ENCODE data around the gene XYLT1. TPM values are rescaled to one million over a fixed set of nuclear protein-coding genes. Genes with fewer than 3 reads are reported as not detected.

Gene XYLT1
- polyA plus RNA-seq, 1 donor (not counting 4 experiments of a cell fraction or from before 2014, with no cell fraction given) = 4.4 TPM

DNA sequence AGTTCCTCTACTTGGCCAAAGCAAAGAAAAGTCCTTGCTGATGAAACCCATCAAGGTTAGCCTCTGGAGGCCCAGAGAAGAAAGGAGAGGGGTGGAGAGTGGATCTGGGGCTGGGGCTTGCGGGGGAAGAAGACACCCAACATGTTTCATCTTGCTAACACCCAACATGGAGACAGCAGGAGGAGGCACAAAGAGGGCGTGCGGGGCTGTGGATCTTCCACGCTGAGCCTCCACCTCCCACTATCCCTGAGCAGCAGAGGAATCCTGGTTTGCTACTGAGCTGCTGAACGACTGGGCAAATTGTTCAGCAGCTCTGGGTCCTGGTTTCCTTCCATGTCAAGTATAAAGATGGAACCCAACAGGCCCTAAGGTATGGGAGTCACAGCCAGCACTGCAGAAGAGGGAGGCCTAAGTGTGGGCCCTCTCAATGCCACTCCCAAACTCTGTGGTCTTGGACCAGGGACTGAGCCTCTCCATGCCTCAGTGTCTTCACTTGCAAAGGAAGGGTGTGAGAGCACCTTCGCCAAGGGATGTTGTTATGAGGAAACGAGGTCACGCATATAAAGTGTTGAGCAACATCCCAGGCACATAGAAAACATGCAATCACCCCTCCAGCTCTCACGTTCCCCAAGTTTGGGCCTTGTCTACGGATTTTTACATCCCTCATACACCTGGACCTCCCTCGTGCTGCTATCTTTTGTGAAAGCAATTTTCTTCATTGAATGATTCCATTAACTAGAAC, 122.5 kb downstream of the XYLT1 start:
- Histone ChIP-seq H2AFZ (ENCODE audit: control insufficient read depth, low read length) (no peak overlapping the region), H3K4me2 (ENCODE audit: control insufficient read depth, extremely low read depth, insufficient read depth, low read depth, low read length) (no peak overlapping the region), H3K9ac (ENCODE audit: control insufficient read depth, extremely low read depth, insufficient read depth, low read length) (no peak overlapping the region), H3K9me3 (ENCODE audit: control insufficient read depth, low read depth, low read length) (no peaks in the 10 kb centered on the region), H3K79me2 (ENCODE audit: control insufficient read depth, insufficient read depth, low read length) (no peaks in the 10 kb centered on the region), H3K27ac (ENCODE audit: control insufficient read depth, insufficient read depth, low read length) (no peak overlapping the region), H3K9me1 (ENCODE audit: control insufficient read depth, extremely low read depth, insufficient read depth, low read length) (no peaks in the 10 kb centered on the region), H3K36me3 (ENCODE audit: control insufficient read depth in 2 of 2, extremely low read depth in 1 of 2, insufficient read depth in 2 of 2, low read length in 2 of 2) (no peaks in the 10 kb centered on the region), H3K4me3 (ENCODE audit: control insufficient read depth in 2 of 3, extremely low read depth in 1 of 3, insufficient read depth in 2 of 3, low read depth in 1 of 3, low read length in 3 of 3) (no peak overlapping the region), H4K20me1 (ENCODE audit: control insufficient read depth, extremely low read depth, insufficient read depth, low read length) (no peaks in the 10 kb centered on the region), H3K4me1 (ENCODE audit: control insufficient read depth, extremely low read depth, insufficient read depth, low read length) (no peaks in the 10 kb centered on the region), H3K27me3 (ENCODE audit: control insufficient read depth, extremely low read depth, insufficient read depth, low read length) (no peaks in the 10 kb centered on the region)
- TF ChIP-seq, protein P1, sequence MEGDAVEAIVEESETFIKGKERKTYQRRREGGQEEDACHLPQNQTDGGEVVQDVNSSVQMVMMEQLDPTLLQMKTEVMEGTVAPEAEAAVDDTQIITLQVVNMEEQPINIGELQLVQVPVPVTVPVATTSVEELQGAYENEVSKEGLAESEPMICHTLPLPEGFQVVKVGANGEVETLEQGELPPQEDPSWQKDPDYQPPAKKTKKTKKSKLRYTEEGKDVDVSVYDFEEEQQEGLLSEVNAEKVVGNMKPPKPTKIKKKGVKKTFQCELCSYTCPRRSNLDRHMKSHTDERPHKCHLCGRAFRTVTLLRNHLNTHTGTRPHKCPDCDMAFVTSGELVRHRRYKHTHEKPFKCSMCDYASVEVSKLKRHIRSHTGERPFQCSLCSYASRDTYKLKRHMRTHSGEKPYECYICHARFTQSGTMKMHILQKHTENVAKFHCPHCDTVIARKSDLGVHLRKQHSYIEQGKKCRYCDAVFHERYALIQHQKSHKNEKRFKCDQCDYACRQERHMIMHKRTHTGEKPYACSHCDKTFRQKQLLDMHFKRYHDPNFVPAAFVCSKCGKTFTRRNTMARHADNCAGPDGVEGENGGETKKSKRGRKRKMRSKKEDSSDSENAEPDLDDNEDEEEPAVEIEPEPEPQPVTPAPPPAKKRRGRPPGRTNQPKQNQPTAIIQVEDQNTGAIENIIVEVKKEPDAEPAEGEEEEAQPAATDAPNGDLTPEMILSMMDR (optimal IDR thresholded peaks at IDR 0.05 in 1 of 3, IDR thresholded peaks at IDR 0.05 in 1 of 3, conservative IDR thresholded peaks at IDR 0.05 in 1 of 3; ENCODE audit: extremely low read depth in 1 of 3, insufficient read depth in 2 of 3, low read length in 3 of 3) = no peak
- no peak for TF ChIP-seq EZH2 (IDR thresholded peaks at IDR 0.05; ENCODE audit: low read length)
- FAIRE-seq = no peak
- no peak for DNase-seq (ENCODE audit: low read depth, low spot score)
- dilution Hi-C loops (cut with MboI; ENCODE audit: extremely low pct_ligation_motif_present, low sequenced_read_pairs) = no loop called here

DNA sequence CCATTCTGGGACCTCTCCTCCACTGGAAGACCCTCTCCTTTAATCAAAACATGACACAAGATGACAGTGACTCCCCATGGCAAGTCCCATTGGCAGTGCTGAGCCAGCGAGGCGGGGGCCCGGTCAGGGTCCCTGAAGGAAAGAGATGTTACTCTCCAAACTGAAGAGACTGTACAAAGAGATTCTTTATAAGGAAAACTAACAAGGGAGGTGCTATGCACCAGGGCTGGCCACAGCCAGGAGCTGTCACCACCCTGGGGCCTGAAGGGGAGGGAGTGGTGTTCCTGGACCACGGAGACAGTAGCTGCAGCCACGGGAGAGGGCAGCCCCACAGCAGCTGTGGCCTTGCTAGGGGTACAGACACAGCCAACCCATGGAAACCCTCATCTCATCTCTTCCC, 123.1 kb downstream of the XYLT1 start:
- H3K79me2 ChIP-seq (ENCODE audit: control insufficient read depth, insufficient read depth, low read length) = no peaks in the 10 kb centered on the region
- no peaks in the 10 kb centered on the region for H3K4me1 ChIP-seq (ENCODE audit: control insufficient read depth, extremely low read depth, insufficient read depth, low read length)
- no peaks in the 10 kb centered on the region for H4K20me1 ChIP-seq (ENCODE audit: control insufficient read depth, extremely low read depth, insufficient read depth, low read length)
- no peak overlapping the region for H3K4me2 ChIP-seq (ENCODE audit: control insufficient read depth, extremely low read depth, insufficient read depth, low read depth, low read length)
- no peak overlapping the region for H3K9ac ChIP-seq (ENCODE audit: control insufficient read depth, extremely low read depth, insufficient read depth, low read length)
- no peak overlapping the region for H3K27ac ChIP-seq (ENCODE audit: control insufficient read depth, insufficient read depth, low read length)
- H3K36me3 ChIP-seq (ENCODE audit: control insufficient read depth in 2 of 2, extremely low read depth in 1 of 2, insufficient read depth in 2 of 2, low read length in 2 of 2) = no peaks in the 10 kb centered on the region
- DNase-seq (ENCODE audit: low read depth, low spot score) = no peak
- no peaks in the 10 kb centered on the region for H3K27me3 ChIP-seq (ENCODE audit: control insufficient read depth, extremely low read depth, insufficient read depth, low read length)
- no peaks in the 10 kb centered on the region for H3K9me1 ChIP-seq (ENCODE audit: control insufficient read depth, extremely low read depth, insufficient read depth, low read length)
- H3K9me3 ChIP-seq (ENCODE audit: control insufficient read depth, low read depth, low read length) = no peaks in the 10 kb centered on the region
- FAIRE-seq = no peak
- no peak overlapping the region for H2AFZ ChIP-seq (ENCODE audit: control insufficient read depth, low read length)
- dilution Hi-C loops (cut with MboI; ENCODE audit: extremely low pct_ligation_motif_present, low sequenced_read_pairs) = no loop called here
- TF ChIP-seq, protein P1 (optimal IDR thresholded peaks at IDR 0.05 in 1 of 3, IDR thresholded peaks at IDR 0.05 in 1 of 3, conservative IDR thresholded peaks at IDR 0.05 in 1 of 3; ENCODE audit: extremely low read depth in 1 of 3, insufficient read depth in 2 of 3, low read length in 3 of 3) = no peak
- no peak overlapping the region for H3K4me3 ChIP-seq (ENCODE audit: control insufficient read depth in 2 of 3, extremely low read depth in 1 of 3, insufficient read depth in 2 of 3, low read depth in 1 of 3, low read length in 3 of 3)
